NT2/D1 (cell line): ENCODE data around the gene METRN.

ENCODE experiments used
- SUZ12 ChIP-seq: IDR thresholded peaks from 2 replicates; pipeline ENCODE4 v1.6.1; 2011; ENCODE audit not compliant: insufficient read length, insufficient read depth; ENCODE audit errors: extremely low read depth
- YY1 ChIP-seq: IDR thresholded peaks from 2 replicates; pipeline ENCODE4 v1.6.1; 2011; ENCODE audit not compliant: insufficient read length, insufficient read depth

DNA sequence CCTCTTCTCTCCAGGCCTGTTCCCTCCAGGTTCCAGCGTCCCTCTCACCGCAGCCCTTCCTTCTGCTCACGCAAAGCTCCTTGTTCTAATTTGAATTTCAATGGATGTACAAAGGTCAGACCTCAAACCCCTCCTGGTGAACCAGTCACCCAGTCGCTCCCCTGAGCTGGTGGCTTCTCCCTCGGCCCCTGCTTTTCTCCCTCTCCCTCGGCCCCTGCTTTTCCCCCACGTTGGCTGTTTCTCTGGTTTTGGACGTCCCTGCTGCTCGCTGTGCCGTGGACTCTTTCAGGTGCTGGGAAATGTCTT is 37.0 kb downstream of the METRN start:
- TF ChIP-seq SUZ12 (no peak), YY1 (no peak)
